ENCODE measurements around the gene CLIP1. TPM values are rescaled to one million over a fixed set of nuclear protein-coding genes. Genes with fewer than 3 reads are reported as not detected.
A peak's percentile ranks its signal among the peaks of the same experiment; 100 is the strongest.
"Not testable (repeated sequence)": the region's sequence is repeated elsewhere in the genome, so short reads cannot be mapped to it uniquely, and the experiment has no call there.

The CLIP1 gene
- total RNA-seq, 1 experiment from 2014 or later, result 28.4 TPM

DNA sequence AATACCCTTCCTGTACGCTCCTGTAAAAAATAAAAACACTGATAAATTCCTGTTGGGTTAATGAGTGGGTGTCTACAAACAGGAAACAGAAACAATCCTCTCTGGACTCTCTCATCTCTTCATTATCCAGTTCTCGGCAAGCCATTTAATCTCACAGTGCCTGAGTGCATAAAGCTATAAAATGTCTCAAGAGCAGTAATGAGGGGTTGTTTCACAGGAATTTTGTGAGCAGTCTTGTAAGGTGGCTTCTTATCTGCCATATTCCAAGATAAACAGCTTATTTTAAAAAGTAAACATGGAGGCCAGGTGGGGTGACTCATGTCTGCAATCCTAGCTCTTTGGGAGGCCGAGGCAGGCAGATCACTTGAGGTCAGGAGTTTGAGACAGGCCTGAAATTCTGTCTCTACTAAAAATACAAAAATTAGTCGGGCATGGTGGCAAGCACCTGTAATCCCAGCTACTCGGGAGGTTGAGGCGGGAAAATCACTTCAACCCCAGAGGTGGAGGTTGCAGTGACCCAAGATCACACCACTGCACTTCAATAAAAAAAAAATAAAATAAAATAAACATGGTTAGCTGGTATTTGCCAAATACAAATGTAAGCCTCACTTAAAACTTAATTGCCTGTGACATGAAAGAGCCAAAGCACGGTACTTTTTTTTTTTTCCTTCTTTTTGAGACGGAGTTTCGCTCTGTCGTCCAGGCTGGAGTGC, 54.0 kb downstream of the CLIP1 start:
- in situ Hi-C loops (cut with HindIII; ENCODE audit: low pct_unique_long_range_greater_than_20kb, low sequenced_read_pairs), result loop anchor here (5.0 kb wide), 1 partner anchor 46 kb away; no protein-coding TSS in a partner anchor
- peak; percentile 84 for DNase-seq (ENCODE audit: low read depth)

DNA sequence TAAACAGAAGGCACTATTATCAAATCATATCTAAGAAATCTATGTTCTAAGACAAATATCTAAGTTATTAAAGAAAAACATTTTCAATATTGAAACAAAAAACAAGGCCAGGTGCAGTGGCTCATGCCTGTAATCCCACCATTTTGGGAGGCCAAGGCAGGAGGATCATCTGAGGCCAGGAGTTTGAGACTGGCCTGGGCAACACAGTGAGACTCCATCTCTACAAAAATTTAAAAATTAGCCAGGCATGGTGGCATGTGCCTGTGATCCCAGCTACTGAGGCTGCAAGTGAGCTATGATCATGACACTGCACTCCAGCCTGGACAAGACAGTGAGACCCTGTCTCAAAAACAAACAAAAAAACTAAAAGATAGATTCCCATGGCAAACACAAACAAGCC, 54.8 kb downstream of the CLIP1 start:
- in situ Hi-C loops (cut with HindIII; ENCODE audit: low pct_unique_long_range_greater_than_20kb, low sequenced_read_pairs), result loop anchor here (5.0 kb wide), 1 partner anchor 45 kb away; no protein-coding TSS in a partner anchor
- DNase-seq (ENCODE audit: low read depth), result not testable (repeated sequence)

DNA sequence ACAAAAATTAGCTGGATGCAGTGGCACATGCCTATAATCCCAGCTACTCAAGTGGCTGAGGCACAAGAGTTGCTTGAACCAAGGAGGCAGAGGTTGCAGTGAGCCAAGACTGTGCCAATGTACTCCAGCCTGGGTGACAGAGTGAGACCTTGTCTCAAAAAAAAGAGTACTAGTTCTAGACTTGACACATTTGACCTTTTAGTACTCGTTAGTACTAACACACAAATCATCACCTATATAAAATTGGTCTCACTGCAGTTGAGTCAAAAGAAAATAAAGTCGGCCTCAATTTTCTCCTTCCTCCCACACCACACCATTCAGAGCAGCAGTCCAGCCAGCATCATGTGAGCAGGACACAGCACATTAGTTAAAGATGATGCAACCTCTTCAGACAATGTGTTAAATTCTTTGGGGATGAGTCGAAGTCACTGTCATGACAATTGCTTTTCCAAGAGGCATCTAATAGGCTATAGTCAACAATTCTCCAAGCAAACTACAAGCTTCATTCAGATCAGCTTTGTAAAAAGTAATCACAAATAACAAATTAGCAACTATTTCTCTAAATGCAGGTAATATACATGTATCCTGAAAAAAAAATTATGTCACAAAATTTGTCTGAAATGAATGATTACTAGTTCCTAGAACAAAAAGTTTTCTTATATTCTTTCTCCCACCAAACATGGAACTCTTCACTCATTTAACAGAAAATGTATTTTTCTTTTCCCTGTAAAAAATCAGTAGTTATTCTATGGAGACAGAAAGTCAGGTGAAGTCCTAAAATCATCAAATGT, 55.6 kb downstream of the CLIP1 start:
- in situ Hi-C loops (cut with HindIII; ENCODE audit: low pct_unique_long_range_greater_than_20kb, low sequenced_read_pairs), result loop anchor here (5.0 kb wide), 1 partner anchor 45 kb away; no protein-coding TSS in a partner anchor
- peak; percentile 91 for DNase-seq (ENCODE audit: low read depth)

DNA sequence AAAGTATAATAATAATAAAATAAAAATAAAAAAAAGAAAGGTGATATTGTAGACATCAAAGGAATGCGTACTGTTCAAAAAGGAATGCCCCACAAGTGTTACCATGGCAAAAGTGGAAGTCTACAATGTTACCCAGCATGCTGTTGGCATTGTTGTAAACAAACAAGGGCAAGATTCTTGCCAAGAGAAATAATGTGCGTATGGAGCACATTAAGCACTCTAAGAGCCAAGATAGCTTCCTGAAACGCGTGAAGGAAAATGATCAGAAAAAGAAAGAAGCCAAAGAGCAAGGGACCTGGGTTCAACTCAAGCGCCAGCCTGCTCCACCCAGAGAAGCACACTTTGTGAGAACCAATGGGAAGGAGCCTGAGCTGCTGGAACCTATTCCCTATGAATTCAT, 57.2 kb downstream of the CLIP1 start:
- in situ Hi-C loops (cut with HindIII; ENCODE audit: low pct_unique_long_range_greater_than_20kb, low sequenced_read_pairs), result loop anchor here (5.0 kb wide), 1 partner anchor 43 kb away; no protein-coding TSS in a partner anchor
- DNase-seq (ENCODE audit: low read depth), result not testable (repeated sequence)

DNA sequence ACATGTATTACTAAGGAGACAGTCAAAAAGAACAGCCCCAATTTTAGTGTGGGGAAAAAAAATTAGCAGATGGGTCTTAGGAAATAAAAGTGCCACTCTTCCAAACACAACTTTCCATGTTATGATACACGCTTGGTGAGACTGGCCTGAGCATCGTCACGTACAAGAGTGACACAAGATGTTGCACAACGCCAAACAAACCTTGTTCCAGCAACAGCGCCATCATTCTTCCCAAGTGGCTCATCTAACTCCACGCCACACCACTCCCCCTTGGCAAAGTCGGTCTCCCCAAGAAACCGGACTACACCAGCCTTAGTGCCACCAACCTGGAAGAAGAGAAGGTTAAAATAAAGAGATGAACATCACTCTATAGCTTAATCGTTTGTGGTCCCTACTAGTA, 58.7 kb downstream of the CLIP1 start:
- in situ Hi-C loops (cut with HindIII; ENCODE audit: low pct_unique_long_range_greater_than_20kb, low sequenced_read_pairs), result no loop called here
- no peak for DNase-seq (ENCODE audit: low read depth)

DNA sequence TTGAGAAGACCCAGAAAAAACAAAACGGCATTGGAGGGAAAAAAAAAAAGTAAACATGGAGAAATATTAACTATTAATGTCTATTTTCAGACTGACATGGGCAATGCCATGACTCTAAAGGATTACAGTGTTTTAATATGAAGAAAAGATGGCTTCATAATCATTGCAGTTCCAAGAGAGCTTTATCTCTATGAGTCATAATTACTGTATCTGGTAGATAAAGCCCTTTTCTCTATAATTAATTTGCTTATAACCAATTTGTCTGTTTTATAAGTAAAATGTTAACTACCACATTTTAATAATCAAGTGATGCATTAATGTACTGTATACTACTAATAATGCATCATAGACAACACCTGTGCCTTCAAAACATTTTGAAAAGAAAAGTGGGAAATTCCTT, 59.7 kb downstream of the CLIP1 start:
- DNase-seq (ENCODE audit: low read depth), result no peak
- in situ Hi-C loops (cut with HindIII; ENCODE audit: low pct_unique_long_range_greater_than_20kb, low sequenced_read_pairs), result no loop called here

DNA sequence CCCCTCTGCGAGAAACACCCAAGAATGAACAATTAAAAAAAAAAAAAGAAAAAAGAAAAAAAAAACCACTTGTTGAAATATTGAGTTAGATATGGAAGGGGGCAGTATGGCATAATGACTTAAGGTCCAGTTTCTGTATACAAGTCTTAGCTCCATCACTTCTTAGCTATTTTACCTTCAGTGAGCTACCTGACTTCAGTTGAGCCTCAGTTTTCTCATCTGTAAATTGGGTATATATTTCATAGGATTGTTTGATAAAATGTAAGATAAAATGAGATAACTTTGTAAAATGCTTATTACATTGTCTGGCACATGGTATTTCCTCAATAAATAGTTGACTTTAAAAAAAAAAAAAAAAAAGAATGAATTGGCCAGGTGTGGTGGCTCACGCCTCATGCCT, 64.1 kb downstream of the CLIP1 start:
- in situ Hi-C loops (cut with HindIII; ENCODE audit: low pct_unique_long_range_greater_than_20kb, low sequenced_read_pairs); DNase-seq (ENCODE audit: low read depth): not testable (repeated sequence)

DNA sequence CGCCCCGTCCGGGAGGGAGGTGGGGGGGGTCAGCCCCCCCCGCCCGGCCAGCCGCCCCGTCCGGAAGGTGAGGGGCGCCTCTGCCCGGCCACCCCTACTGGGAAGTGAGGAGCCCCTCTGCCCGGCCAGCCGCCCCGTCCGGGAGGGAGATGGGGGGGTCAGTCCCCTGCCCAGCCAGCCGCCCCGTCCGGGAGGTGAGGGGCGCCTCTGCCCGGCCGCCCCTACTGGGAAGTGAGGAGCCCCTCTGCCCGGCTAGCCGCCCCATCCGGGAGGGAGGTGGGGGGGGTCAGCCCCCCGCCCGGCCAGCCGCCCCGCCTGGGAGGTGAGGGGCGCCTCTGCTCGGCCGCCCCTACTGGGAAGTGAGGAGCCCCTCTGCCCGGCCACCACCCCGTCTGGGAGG, 64.9 kb downstream of the CLIP1 start:
- in situ Hi-C loops (cut with HindIII; ENCODE audit: low pct_unique_long_range_greater_than_20kb, low sequenced_read_pairs); DNase-seq (ENCODE audit: low read depth): not testable (repeated sequence)

DNA sequence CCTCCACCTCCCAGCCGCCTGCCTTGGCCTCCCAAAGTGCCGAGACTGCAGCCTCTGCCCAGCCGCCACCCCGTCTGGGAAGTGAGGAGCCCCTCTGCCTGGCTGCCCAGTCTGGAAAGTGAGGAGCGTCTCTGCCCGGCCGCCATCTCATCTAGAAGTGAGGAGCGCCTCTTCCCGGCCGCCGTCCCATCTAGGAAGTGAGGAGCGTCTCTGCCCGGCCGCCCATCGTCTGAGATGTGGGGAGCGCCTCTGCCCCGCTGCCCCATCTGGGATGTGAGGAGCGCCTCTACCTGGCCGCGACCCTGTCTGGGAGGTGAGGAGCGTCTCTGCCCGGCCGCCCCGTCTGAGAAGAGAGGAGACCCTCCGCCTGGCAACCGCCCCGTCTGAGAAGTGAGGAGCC, 65.5 kb downstream of the CLIP1 start:
- DNase-seq (ENCODE audit: low read depth); in situ Hi-C loops (cut with HindIII; ENCODE audit: low pct_unique_long_range_greater_than_20kb, low sequenced_read_pairs): not testable (repeated sequence)

DNA sequence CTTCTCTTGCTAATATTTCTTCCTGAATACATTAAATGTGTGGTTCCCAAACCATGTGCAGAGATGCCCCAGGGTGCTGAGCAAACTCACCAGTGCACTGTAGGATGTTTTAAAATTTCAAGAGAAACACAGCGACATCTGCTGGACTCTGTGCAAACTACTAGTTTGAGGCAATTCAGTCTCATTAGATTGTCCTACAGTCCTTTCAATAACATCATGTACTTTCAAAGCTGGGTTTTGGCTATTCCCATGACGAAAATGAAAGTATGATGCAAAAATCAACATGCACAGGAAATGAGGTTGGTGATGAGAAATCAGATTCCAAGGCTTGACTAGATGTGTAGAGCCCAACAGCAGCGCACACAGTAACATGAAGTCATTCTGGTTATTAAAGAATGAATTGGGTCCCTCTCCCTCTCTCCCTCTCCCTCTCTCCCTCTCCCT, 66.3 kb downstream of the CLIP1 start:
- in situ Hi-C loops (cut with HindIII; ENCODE audit: low pct_unique_long_range_greater_than_20kb, low sequenced_read_pairs), result no loop called here
- DNase-seq (ENCODE audit: low read depth), result peak; percentile 58

DNA sequence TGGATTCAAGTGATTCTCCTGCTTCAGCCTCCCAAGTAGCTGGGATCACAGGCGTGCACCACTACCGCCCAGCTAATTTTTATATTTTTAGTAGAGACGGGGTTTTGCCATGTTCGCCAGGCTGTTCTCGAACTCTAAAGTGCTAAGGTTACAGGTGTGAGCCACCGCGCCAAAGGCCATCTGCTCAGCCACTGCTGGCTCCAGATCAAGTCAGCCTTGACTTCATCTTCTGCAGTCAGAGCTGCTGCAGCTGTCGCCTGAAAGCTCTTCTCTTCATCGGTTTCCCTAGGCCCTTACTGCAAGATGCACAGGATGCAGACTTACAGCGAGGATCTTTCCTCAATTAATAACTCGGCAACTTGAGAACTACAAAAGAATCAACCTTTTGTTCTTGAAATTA, 66.8 kb downstream of the CLIP1 start:
- DNase-seq (ENCODE audit: low read depth), result no peak
- in situ Hi-C loops (cut with HindIII; ENCODE audit: low pct_unique_long_range_greater_than_20kb, low sequenced_read_pairs), result no loop called here

DNA sequence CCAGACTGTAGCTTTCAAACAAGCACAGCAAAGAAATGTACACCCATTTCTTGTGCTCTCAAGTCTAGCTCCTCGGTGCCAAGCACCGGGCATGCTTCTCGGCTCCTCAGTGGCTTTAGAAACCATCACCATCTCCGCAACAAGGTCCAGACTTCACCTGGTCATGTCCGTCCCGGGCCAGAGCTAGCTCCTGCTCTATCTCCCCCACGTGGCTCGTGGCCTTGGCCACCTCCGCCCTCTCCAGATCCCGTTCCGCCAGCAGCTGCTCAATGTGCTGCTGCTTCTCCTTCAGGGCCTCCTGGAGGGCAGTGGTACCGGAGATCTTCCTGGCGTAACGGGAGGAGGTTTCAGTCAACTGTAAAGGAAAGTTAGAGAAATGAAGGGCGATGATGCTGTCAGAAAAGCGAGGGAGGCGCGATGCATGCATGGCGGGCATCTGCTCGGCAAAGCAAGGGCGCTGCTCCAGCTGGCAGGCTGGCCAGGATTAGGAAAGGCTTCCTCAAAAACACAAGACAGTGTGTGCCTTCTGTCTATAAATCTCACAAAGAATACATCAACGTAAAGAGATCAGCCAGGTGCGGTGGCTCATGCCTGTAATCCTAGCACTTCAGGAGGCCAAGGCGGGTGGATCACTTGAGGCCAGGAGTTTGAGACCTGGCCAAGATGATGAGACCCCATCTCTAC, 67.4 kb downstream of the CLIP1 start:
- no peak for DNase-seq (ENCODE audit: low read depth)
- in situ Hi-C loops (cut with HindIII; ENCODE audit: low pct_unique_long_range_greater_than_20kb, low sequenced_read_pairs), result no loop called here

DNA sequence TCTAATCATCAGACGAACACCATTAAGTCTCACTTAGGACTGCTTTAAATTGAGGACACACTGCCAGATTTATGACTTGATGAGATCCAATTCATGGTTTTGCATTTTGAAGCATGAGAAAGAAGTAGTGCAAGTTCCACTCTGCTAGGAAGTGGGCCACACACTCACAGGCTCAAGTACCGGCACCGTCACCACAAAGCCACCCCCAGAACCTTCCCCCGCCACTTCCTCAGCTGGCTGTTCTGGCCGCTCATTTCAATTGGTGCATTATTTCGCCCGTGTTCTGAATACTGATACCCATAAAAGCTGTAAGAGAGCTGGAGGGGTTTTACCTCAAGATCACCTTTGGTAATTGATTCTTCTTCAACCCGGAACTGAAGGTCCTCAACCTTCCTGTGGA, 70.1 kb downstream of the CLIP1 start:
- no peak for DNase-seq (ENCODE audit: low read depth)
- in situ Hi-C loops (cut with HindIII; ENCODE audit: low pct_unique_long_range_greater_than_20kb, low sequenced_read_pairs), result no loop called here

DNA sequence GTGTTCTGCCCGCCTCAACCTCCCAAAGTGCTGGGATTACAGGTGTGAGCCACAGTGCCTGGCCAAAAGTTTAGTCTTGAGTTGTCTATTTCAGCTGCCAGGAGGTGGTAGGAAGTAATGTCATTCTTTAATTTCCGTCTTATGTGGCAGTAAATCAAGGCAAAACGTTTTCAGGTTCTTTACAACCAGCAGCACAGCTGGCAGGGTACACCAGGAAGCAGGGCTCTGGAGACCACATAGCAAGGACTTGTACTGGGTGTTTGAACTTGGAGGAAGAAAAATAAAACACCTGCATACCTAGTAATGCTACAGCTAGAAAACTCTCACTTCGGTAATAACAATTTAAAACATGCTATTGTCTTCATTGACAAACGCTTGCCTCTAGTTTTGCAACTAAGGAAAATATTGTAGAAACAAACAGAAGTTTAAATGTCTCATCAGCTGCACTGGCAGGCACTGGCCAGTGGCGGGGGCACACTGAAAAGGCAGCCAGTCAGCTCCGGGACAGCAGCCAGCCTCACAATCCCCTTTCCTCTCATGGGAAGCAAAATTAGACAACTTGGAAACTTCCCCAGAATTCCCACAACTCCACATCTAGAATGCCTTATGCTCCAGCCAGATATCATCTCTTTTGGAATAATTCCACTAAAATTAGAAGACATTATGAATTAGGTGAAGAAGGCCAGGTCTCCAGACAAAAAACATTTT, 72.2 kb downstream of the CLIP1 start:
- in situ Hi-C loops (cut with HindIII; ENCODE audit: low pct_unique_long_range_greater_than_20kb, low sequenced_read_pairs), result no loop called here
- no peak for DNase-seq (ENCODE audit: low read depth)

DNA sequence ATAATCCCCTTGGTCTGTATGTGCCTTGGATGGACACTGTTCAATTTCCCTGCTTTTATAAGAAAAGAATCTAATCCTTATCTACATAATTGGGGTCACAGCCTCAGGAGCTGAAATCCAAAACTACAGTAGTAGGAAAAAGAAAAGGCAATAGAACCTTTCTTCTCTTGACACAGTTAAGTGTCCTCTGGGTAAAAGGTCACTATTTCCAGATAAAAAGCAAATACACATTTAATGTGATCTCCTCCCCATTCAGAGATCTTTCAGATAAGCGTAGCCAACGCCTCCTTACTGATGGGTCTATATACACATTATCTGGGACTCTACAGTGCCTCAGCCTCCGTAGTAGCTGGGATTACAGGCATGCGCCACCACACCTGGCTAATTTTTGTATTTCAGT, 73.4 kb downstream of the CLIP1 start:
- in situ Hi-C loops (cut with HindIII; ENCODE audit: low pct_unique_long_range_greater_than_20kb, low sequenced_read_pairs), result no loop called here
- DNase-seq (ENCODE audit: low read depth), result no peak

DNA sequence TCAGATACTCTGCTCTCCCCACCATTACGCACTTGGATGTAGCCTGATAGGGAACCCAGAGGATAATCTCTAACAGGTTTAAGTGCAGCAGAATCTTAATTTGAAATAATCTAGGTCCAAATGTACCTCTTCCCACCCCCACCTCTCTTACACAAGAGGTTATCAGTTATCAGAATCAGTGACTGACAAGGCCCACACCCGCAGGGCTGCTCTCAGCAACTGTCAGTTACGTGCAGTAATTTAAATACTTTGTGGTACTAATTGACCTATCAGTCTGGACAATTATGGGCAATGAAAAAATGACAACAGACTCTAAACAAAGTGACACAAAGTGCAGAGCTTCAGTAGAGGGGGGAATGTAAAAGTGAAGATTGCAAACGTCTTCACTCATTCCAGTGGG, 74.0 kb downstream of the CLIP1 start:
- in situ Hi-C loops (cut with HindIII; ENCODE audit: low pct_unique_long_range_greater_than_20kb, low sequenced_read_pairs), result no loop called here
- DNase-seq (ENCODE audit: low read depth), result no peak

DNA sequence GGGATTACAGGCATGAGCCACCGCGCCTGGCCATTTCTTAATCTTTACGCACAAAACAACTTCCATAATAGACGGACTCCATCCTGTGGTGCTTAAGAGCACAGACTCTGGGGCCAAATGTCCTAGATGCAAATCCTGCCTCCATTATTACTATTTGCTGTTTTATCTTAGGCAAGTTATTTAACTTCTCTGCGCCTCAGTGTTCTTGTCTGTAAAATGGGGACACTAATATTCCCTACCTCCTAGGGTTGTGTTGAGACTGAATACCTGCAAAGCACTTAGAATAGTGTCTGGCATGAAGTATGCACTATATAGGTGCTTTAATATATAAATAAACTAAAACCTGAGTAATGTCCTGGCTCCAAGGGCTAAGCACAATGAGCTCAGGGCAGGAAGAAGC, 76.4 kb downstream of the CLIP1 start:
- no peak for DNase-seq (ENCODE audit: low read depth)
- in situ Hi-C loops (cut with HindIII; ENCODE audit: low pct_unique_long_range_greater_than_20kb, low sequenced_read_pairs), result no loop called here

DNA sequence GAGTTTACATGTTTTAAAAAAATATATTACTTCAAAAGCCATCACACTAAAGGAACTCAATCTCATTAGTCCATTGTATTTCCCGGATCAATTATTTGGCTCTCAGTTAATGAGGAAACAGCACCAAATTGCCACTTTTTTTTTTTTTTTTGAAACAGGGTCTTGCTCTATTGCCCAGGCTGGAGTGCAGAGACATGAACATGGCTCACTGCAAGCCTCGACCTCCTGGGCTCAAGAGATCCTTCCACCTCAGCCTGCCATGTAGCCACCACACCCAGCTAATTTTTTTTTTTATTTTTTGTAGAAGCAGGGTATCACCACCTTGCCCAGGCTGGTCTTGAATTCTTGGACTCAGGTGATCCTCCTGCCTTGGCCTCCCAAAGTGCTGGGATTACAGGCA, 77.4 kb downstream of the CLIP1 start:
- in situ Hi-C loops (cut with HindIII; ENCODE audit: low pct_unique_long_range_greater_than_20kb, low sequenced_read_pairs), result no loop called here
- no peak for DNase-seq (ENCODE audit: low read depth)
